GM12891 (cell line): ENCODE measurements around the gene ING1.

Source experiments
- PAX5 ChIP-seq: IDR thresholded peaks from 2 replicates; pipeline ENCODE4 v1.6.1; 2011; ENCODE audit warnings: low read length, moderate library complexity, mild to moderate bottlenecking; ENCODE audit not compliant: insufficient read depth, severe bottlenecking
- POLR2A ChIP-seq: IDR thresholded peaks from 2 replicates; pipeline ENCODE4 v1.6.1; 2011; ENCODE audit warnings: low read depth, low read length, control low read depth
- POLR2AphosphoS5 ChIP-seq: IDR thresholded peaks from 2 replicates; pipeline ENCODE4 v1.6.1; 2011; ENCODE audit warnings: low read depth, low read length, control low read depth
- SPI1 ChIP-seq: IDR thresholded peaks from 2 replicates; pipeline ENCODE4 v1.6.1; 2011; ENCODE audit warnings: low read depth, low read length, control low read depth
- TAF1 ChIP-seq: IDR thresholded peaks from 2 replicates; pipeline ENCODE4 v1.6.1; 2011; ENCODE audit warnings: low read depth, low read length, control low read depth

- TF ChIP-seq POLR2AphosphoS5, result no peak
- no peak for TF ChIP-seq TAF1
- no peak for TF ChIP-seq POLR2A
- no peak for TF ChIP-seq PAX5
- TF ChIP-seq SPI1, result no peak
Observed at GRCh38 chr13:110664041-110664440, 49.5 kb upstream of the ING1 start.
